Gastroesophageal sphincter (tissue), 4 donors: Measurements from ENCODE around the gene AFAP1. TPM values are rescaled to one million over a fixed set of nuclear protein-coding genes. Genes with fewer than 3 reads are reported as not detected.
A peak's percentile ranks its signal among the peaks of the same experiment; 100 is the strongest.

Source experiments
- ATAC-seq: fragments of 150-250 bp; one replicate; pipeline ENCODE4 v1.9.1; 2016; ENCODE audit warnings: mild to moderate bottlenecking, moderate library complexity
- H3K27ac ChIP-seq, 4 donors: fragments of 200-600 bp; sonication (generic) in 3 of 4; 1 replicate in 3 of 4; 2 replicates in 1 of 4; pipeline ENCODE4 v1.5.1; 2016 to 2019
- H3K27me3 ChIP-seq: fragments of 200-600 bp; sonication (generic); one replicate; pipeline ENCODE4 v1.5.1; 2019
- H3K36me3 ChIP-seq, 2 donors: fragments of 200-600 bp; sonication (generic); one replicate each; pipeline ENCODE4 v1.5.1; 2019; ENCODE audit warnings: control low read depth in 1 of 2
- H3K4me1 ChIP-seq, 3 donors: fragments of 200-600 bp; sonication (generic); 1 replicate in 2 of 3; 2 replicates in 1 of 3; pipeline ENCODE4 v1.5.1; 2016 to 2019; ENCODE audit warnings: control low read depth in 2 of 3
- H3K4me3 ChIP-seq, 2 donors: fragments of 200-600 bp; sonication (generic); one replicate each; pipeline ENCODE4 v1.5.1; 2019; ENCODE audit warnings: mild to moderate bottlenecking in 1 of 2, moderate library complexity in 1 of 2
- H3K9me3 ChIP-seq, 3 donors: fragments of 200-600 bp; sonication (generic); one replicate each; pipeline ENCODE4 v1.5.1; 2017 to 2019; ENCODE audit warnings: control low read depth in 2 of 3
- CTCF ChIP-seq, 4 experiments: fragments of 200-600 bp in 2 of 4; fragments of 450-650 bp in 2 of 4; sonication (generic) in 1 of 4; IDR thresholded peaks; one replicate each; pipeline ENCODE4 v1.5.1; 2017 to 2019; ENCODE audit warnings: antibody characterized with exemption in 4 of 4, mild to moderate bottlenecking in 2 of 4, moderate library complexity in 2 of 4
- EP300 ChIP-seq: sonication (generic); formaldehyde crosslinking; IDR thresholded peaks from one replicate; pipeline ENCODE4 v1.6.1; 2017; ENCODE audit warnings: antibody characterized with exemption, mild to moderate bottlenecking
- POLR2A ChIP-seq, 2 donors: fragments of 450-650 bp; IDR thresholded peaks; one replicate each; pipeline ENCODE4 v1.6.1; 2017; ENCODE audit warnings: antibody characterized with exemption in 2 of 2, mild to moderate bottlenecking in 2 of 2, moderate library complexity in 1 of 2
- POLR2AphosphoS5 ChIP-seq: sonication (generic); formaldehyde crosslinking; IDR thresholded peaks from one replicate; pipeline ENCODE4 v1.6.1; 2017; ENCODE audit warnings: antibody characterized with exemption
- WGBS, 2 donors: methylation state at CpG; one replicate each; pipeline ENCODE4 v1.1.5; 2018; ENCODE audit warnings: low coverage in 1 of 2; 5-methylcytosine and 5-hydroxymethylcytosine counted together
- total RNA-seq, 4 donors: library from RNA; depleted of rRNA; stranded (reverse); fragments of >200 nt; gene quantifications; one replicate each; pipeline ENCODE4 v1.1.0, GENCODE V29; 2016

Gene AFAP1
- total RNA-seq, 4 donors from 2014 or later: 32.0 to 79.7 (median 48.1) TPM

- TF ChIP-seq EP300 (no peak), POLR2A (IDR thresholded peaks at IDR 0.05) (no peak), CTCF (IDR thresholded peaks at IDR 0.05) (no peak), POLR2AphosphoS5 (no peak)
- Histone ChIP-seq H3K9me3 (no peaks in the 10 kb centered on the region), H3K36me3 (peaks cover 0 to 32% of the 10 kb centered on the region in 2 donors), H3K4me1 (peaks cover 9 to 90% (median 24%) of the 10 kb centered on the region in 3 donors), H3K27ac (peak overlapping the region; percentile 67 to 82 (median 77)), H3K4me3 (no peak overlapping the region), H3K27me3 (no peaks in the 10 kb centered on the region)
- 36 to 45% methylated on average over 4 to 6 of the region's 6 CpGs for WGBS, 2 donors
- no peak for ATAC-seq
Measured at GRCh38 chr4:7822137-7822505, 117.5 kb downstream of the AFAP1 start.

- Histone ChIP-seq H3K4me1 (peaks cover 9 to 88% (median 24%) of the 10 kb centered on the region in 3 donors), H3K4me3 (no peak overlapping the region), H3K27ac (peak overlapping the region; percentile 67 to 82 (median 77)), H3K36me3 (peaks cover 0 to 30% of the 10 kb centered on the region in 2 donors), H3K9me3 (no peaks in the 10 kb centered on the region), H3K27me3 (no peaks in the 10 kb centered on the region)
- peak; percentile 20 for ATAC-seq
- WGBS, 2 donors: 46 to 54% methylated on average over 10 to 11 of the region's 11 CpGs
- TF ChIP-seq POLR2A (IDR thresholded peaks at IDR 0.05): no peak
Measured at GRCh38 chr4:7821245-7822136, 118.2 kb downstream of the AFAP1 start.

- Histone ChIP-seq H3K27ac (peak overlapping the region; percentile 30 to 82 (median 77)), H3K9me3 (no peaks in the 10 kb centered on the region), H3K4me3 (no peak overlapping the region), H3K27me3 (no peaks in the 10 kb centered on the region), H3K36me3 (peaks cover 0 to 34% of the 10 kb centered on the region in 2 donors), H3K4me1 (peaks cover 9 to 75% (median 24%) of the 10 kb centered on the region in 3 donors)
- no peak for ATAC-seq
- no peak for TF ChIP-seq EP300
- TF ChIP-seq CTCF (IDR thresholded peaks at IDR 0.05): no peak
- TF ChIP-seq POLR2A (IDR thresholded peaks at IDR 0.05): no peak
- TF ChIP-seq POLR2AphosphoS5: no peak
- WGBS, 2 donors: 52 to 69% methylated on average over 6 to 11 of the region's 11 CpGs
Measured at GRCh38 chr4:7820031-7820818, 119.4 kb downstream of the AFAP1 start.

- H3K27ac ChIP-seq: peak overlapping the region in 3 of 4 donors; percentile 72 to 82 (median 82)
- 86 to 96% methylated on average over 5 to 9 of the region's 9 CpGs for WGBS, 2 donors
Measured at GRCh38 chr4:7819446-7819845, 120.2 kb downstream of the AFAP1 start.

More at GRCh38 chr4:7819446-7819845, 120.2 kb downstream of the AFAP1 start:
- H3K4me1 ChIP-seq: peaks cover 9 to 69% (median 24%) of the 10 kb centered on the region in 3 donors
- TF ChIP-seq CTCF (IDR thresholded peaks at IDR 0.05): no peak
- TF ChIP-seq POLR2AphosphoS5: no peak
- TF ChIP-seq POLR2A (IDR thresholded peaks at IDR 0.05): no peak
- TF ChIP-seq EP300: no peak
- no peak for ATAC-seq
- no peaks in the 10 kb centered on the region for H3K9me3 ChIP-seq
- H3K27me3 ChIP-seq: no peaks in the 10 kb centered on the region
- H3K4me3 ChIP-seq: no peak overlapping the region
- H3K36me3 ChIP-seq: peaks cover 0 to 41% of the 10 kb centered on the region in 2 donors
